ENCODE measurements around the gene FGGY.

FGGY gene

GRCh38 chr1:59625384-59625783 lies 328.5 kb downstream of the FGGY start:
- Histone ChIP-seq H3K27me3 (ENCODE audit: insufficient read depth, low read length, poor library complexity) (no peaks in the 10 kb centered on the region), H3K9me3 (ENCODE audit: insufficient read depth, low read length, severe bottlenecking) (no peaks in the 10 kb centered on the region), H3K4me1 (ENCODE audit: insufficient read depth, low read length) (no peaks in the 10 kb centered on the region), H3K36me3 (ENCODE audit: insufficient read depth, low read length) (no peaks in the 10 kb centered on the region), H3K4me2 (ENCODE audit: insufficient read depth, low read length) (no peak overlapping the region), H3K79me2 (ENCODE audit: insufficient read depth, low read length) (no peaks in the 10 kb centered on the region), H4K20me1 (ENCODE audit: insufficient read depth, low read length) (no peaks in the 10 kb centered on the region), H2AFZ (ENCODE audit: low read depth, low read length) (no peak overlapping the region), H3K4me3 (ENCODE audit: low read depth in 1 of 2, low read length in 2 of 2) (no peak overlapping the region), H3K9ac (ENCODE audit: low read depth, low read length) (no peak overlapping the region), H3K27ac (ENCODE audit: low read length) (no peak overlapping the region)
- ATAC-seq (ENCODE audit: insufficient read depth, low read depth) (no peak), DNase-seq (no peak)
- no peak for TF ChIP-seq EZH2 (IDR thresholded peaks at IDR 0.05; ENCODE audit: borderline replicate concordance, low read depth, low read length, severe bottlenecking)

DNA sequence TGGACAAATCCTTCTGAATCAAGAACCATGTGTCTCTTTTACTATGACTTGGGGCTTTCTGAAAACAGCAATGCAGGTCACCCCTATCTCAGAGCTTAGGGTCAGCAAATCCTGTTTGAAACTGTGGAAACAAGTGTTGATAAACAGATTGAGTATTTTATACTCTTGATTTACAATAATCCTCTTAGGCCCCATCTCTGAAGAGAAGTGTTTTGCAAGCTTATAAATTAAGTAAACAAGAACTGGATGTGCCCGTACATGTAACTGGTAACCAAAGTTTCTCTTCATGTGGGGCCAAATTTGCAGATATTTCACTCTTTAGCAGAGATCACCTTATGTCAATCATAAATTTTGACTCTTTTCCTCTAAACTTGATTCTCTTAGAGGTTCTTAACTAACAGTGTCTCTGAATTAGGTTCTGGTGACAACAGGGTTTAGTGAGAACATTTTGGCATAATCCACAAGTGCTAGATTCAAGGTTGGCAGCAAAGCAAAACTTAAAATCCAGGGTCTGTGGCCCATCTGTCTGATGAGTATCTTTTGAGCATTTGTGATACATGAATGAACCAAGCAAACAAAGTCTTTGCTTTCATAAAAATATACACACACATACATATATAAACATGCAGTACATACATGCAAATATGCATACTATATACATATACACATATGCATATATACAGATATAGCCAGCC lies 334.8 kb downstream of the FGGY start:
- H3K4me2 ChIP-seq (ENCODE audit: insufficient read depth, low read length): no peak overlapping the region
- TF ChIP-seq, protein P1, sequence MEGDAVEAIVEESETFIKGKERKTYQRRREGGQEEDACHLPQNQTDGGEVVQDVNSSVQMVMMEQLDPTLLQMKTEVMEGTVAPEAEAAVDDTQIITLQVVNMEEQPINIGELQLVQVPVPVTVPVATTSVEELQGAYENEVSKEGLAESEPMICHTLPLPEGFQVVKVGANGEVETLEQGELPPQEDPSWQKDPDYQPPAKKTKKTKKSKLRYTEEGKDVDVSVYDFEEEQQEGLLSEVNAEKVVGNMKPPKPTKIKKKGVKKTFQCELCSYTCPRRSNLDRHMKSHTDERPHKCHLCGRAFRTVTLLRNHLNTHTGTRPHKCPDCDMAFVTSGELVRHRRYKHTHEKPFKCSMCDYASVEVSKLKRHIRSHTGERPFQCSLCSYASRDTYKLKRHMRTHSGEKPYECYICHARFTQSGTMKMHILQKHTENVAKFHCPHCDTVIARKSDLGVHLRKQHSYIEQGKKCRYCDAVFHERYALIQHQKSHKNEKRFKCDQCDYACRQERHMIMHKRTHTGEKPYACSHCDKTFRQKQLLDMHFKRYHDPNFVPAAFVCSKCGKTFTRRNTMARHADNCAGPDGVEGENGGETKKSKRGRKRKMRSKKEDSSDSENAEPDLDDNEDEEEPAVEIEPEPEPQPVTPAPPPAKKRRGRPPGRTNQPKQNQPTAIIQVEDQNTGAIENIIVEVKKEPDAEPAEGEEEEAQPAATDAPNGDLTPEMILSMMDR (IDR thresholded peaks at IDR 0.05; ENCODE audit: borderline replicate concordance, extremely low read depth, low read length, poor library complexity, severe bottlenecking): no peak
- no peak for TF ChIP-seq EZH2 (IDR thresholded peaks at IDR 0.05; ENCODE audit: borderline replicate concordance, low read depth, low read length, severe bottlenecking)
- no peaks in the 10 kb centered on the region for H3K9me3 ChIP-seq (ENCODE audit: insufficient read depth, low read length, severe bottlenecking)
- ATAC-seq (ENCODE audit: insufficient read depth, low read depth) (no peak), DNase-seq (no peak)
- no peaks in the 10 kb centered on the region for H3K4me1 ChIP-seq (ENCODE audit: insufficient read depth, low read length)
- no peak overlapping the region for H3K4me3 ChIP-seq (ENCODE audit: low read depth in 1 of 2, low read length in 2 of 2)
- no peaks in the 10 kb centered on the region for H3K79me2 ChIP-seq (ENCODE audit: insufficient read depth, low read length)
- no peak overlapping the region for H3K27ac ChIP-seq (ENCODE audit: low read length)
- no peak overlapping the region for H3K9ac ChIP-seq (ENCODE audit: low read depth, low read length)
- no peaks in the 10 kb centered on the region for H3K27me3 ChIP-seq (ENCODE audit: insufficient read depth, low read length, poor library complexity)
- H4K20me1 ChIP-seq (ENCODE audit: insufficient read depth, low read length): no peaks in the 10 kb centered on the region
- no peaks in the 10 kb centered on the region for H3K36me3 ChIP-seq (ENCODE audit: insufficient read depth, low read length)
- no peak overlapping the region for H2AFZ ChIP-seq (ENCODE audit: low read depth, low read length)

DNA sequence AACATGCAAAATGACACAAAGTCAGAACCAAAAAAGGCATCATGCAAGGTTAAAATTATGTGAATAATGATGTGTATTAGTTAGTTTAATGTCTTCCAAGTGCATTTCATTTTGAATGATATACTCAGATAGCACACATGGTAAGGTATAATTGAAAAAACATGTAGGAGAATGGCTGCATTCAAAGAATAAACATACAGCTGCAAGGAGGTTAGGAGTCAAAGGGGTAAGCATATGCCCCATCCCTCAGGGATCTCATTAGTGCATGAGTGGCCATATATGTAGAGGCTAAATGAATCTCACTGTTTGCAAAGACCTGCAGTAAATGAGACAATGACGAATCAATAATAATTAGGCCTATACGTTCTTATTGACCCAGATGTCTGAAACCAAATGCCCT lies 338.2 kb downstream of the FGGY start:
- TF ChIP-seq, protein P1 (IDR thresholded peaks at IDR 0.05; ENCODE audit: borderline replicate concordance, extremely low read depth, low read length, poor library complexity, severe bottlenecking): no peak
- TF ChIP-seq EZH2 (IDR thresholded peaks at IDR 0.05; ENCODE audit: borderline replicate concordance, low read depth, low read length, severe bottlenecking): no peak
- Histone ChIP-seq H3K4me1 (ENCODE audit: insufficient read depth, low read length) (no peaks in the 10 kb centered on the region), H3K27ac (ENCODE audit: low read length) (no peak overlapping the region), H2AFZ (ENCODE audit: low read depth, low read length) (no peak overlapping the region), H4K20me1 (ENCODE audit: insufficient read depth, low read length) (no peaks in the 10 kb centered on the region), H3K4me2 (ENCODE audit: insufficient read depth, low read length) (no peak overlapping the region), H3K36me3 (ENCODE audit: insufficient read depth, low read length) (no peaks in the 10 kb centered on the region; the same call in 1 of the 2 replicates), H3K79me2 (ENCODE audit: insufficient read depth, low read length) (no peaks in the 10 kb centered on the region), H3K4me3 (ENCODE audit: low read depth in 1 of 2, low read length in 2 of 2) (no peak overlapping the region), H3K9ac (ENCODE audit: low read depth, low read length) (no peak overlapping the region), H3K9me3 (ENCODE audit: insufficient read depth, low read length, severe bottlenecking) (peaks cover under 1% of the 10 kb centered on the region), H3K27me3 (ENCODE audit: insufficient read depth, low read length, poor library complexity) (no peaks in the 10 kb centered on the region)
- DNase-seq: no peak
- no peak for ATAC-seq (ENCODE audit: insufficient read depth, low read depth)

DNA sequence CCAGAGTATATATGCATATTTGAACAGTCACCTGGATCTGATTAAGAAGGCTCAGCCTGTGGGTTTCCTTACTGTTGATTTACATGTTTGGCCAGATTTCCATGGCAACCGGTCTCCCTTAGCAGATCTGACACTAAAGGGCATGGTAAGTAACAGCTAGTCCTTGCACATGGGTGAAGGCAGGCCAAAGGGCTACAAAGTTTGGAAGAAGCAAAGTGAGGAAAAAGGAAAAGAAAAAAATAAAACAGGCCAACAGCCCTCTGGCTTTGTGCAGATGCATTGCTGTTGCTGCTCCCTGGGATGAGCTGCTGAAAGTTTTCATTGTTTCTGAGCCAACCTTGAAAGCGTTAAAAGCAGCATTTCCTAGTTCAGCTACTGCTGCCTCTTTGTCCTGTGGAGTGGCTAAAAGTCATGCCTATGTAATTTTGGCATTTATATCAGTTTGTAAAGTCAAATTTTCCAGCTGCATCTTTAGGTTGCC lies 341.4 kb downstream of the FGGY start:
- ATAC-seq (ENCODE audit: insufficient read depth, low read depth): no peak
- DNase-seq: no peak
- H3K4me2 ChIP-seq (ENCODE audit: insufficient read depth, low read length): no peak overlapping the region
- peaks cover 2% of the 10 kb centered on the region for H3K9me3 ChIP-seq (ENCODE audit: insufficient read depth, low read length, severe bottlenecking)
- H2AFZ ChIP-seq (ENCODE audit: low read depth, low read length): no peak overlapping the region
- TF ChIP-seq, protein P1 (IDR thresholded peaks at IDR 0.05; ENCODE audit: borderline replicate concordance, extremely low read depth, low read length, poor library complexity, severe bottlenecking): no peak
- TF ChIP-seq EZH2 (IDR thresholded peaks at IDR 0.05; ENCODE audit: borderline replicate concordance, low read depth, low read length, severe bottlenecking): no peak
- H3K27ac ChIP-seq (ENCODE audit: low read length): no peak overlapping the region
- no peaks in the 10 kb centered on the region for H4K20me1 ChIP-seq (ENCODE audit: insufficient read depth, low read length)
- H3K36me3 ChIP-seq (ENCODE audit: insufficient read depth, low read length): no peaks in the 10 kb centered on the region; the same call in 1 of the 2 replicates
- no peaks in the 10 kb centered on the region for H3K79me2 ChIP-seq (ENCODE audit: insufficient read depth, low read length)
- H3K4me3 ChIP-seq (ENCODE audit: low read depth in 1 of 2, low read length in 2 of 2): no peak overlapping the region
- no peaks in the 10 kb centered on the region for H3K27me3 ChIP-seq (ENCODE audit: insufficient read depth, low read length, poor library complexity)
- no peaks in the 10 kb centered on the region for H3K4me1 ChIP-seq (ENCODE audit: insufficient read depth, low read length)
- H3K9ac ChIP-seq (ENCODE audit: low read depth, low read length): no peak overlapping the region

Measured in DND-41 (cell line).